ENCODE results near the gene BIRC2. TPM values are rescaled to one million over a fixed set of nuclear protein-coding genes. Genes with fewer than 3 reads are reported as not detected.

The BIRC2 gene
- total and polyA plus RNA-seq, 2 donors (not counting 1 experiment from before 2014, with no cell fraction given): 45.4 to 59.6 TPM

DNA sequence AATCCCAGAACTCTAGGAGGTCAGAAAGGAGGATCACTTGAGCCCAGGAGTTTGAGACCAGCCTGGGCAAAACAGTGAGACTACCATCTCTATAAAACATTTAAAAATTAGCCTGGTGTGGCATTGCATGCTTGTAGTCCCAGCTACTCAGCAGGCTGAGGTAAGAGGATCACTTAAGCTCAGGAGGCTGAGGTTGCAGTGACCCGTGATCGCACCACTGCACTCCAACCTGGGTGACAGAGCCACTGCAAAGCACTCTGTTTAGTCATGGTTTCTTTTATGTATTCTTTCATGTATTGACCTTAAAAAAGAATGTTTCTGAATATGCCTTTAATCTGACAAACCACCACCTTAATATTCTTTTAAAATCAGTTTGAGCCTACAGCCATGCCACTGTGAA, 52.2 kb downstream of the BIRC2 start:
- Histone ChIP-seq H3K4me2 (ENCODE audit: extremely low read depth, insufficient read depth, low read length) (no peak overlapping the region), H4K20me1 (ENCODE audit: control insufficient read depth, extremely low read depth, insufficient read depth, low read length) (no peaks in the 10 kb centered on the region), H3K27ac (ENCODE audit: insufficient read depth, low read length) (no peak overlapping the region), H3K4me3 (replicated peaks in 1 of 4; ENCODE audit: control extremely low read depth in 1 of 4, insufficient read depth in 1 of 4, low read depth in 3 of 4, low read length in 4 of 4) (no peak overlapping the region), H2AFZ (ENCODE audit: low read length) (no peak overlapping the region), H3K79me2 (ENCODE audit: control insufficient read depth, insufficient read depth, low read length) (peaks cover 3% of the 10 kb centered on the region), H3K36me3 (ENCODE audit: control insufficient read depth, insufficient read depth, low read length) (peaks cover 5% of the 10 kb centered on the region), H3K9me3 (ENCODE audit: control insufficient read depth, insufficient read depth, low read depth, low read length) (no peaks in the 10 kb centered on the region), H3K4me1 (ENCODE audit: control insufficient read depth, extremely low read depth, insufficient read depth, low read length) (no peaks in the 10 kb centered on the region), H3K27me3 (ENCODE audit: control insufficient read depth, insufficient read depth, low read length) (no peaks in the 10 kb centered on the region), H3K9ac (ENCODE audit: insufficient read depth, low read length) (no peak overlapping the region)
- no peak for DNase-seq (ENCODE audit: low read depth in 2 of 2)
- no peak for TF ChIP-seq EZH2 (IDR thresholded peaks at IDR 0.05; ENCODE audit: low read length, missing control alignments)
- TF ChIP-seq, protein P1, sequence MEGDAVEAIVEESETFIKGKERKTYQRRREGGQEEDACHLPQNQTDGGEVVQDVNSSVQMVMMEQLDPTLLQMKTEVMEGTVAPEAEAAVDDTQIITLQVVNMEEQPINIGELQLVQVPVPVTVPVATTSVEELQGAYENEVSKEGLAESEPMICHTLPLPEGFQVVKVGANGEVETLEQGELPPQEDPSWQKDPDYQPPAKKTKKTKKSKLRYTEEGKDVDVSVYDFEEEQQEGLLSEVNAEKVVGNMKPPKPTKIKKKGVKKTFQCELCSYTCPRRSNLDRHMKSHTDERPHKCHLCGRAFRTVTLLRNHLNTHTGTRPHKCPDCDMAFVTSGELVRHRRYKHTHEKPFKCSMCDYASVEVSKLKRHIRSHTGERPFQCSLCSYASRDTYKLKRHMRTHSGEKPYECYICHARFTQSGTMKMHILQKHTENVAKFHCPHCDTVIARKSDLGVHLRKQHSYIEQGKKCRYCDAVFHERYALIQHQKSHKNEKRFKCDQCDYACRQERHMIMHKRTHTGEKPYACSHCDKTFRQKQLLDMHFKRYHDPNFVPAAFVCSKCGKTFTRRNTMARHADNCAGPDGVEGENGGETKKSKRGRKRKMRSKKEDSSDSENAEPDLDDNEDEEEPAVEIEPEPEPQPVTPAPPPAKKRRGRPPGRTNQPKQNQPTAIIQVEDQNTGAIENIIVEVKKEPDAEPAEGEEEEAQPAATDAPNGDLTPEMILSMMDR (conservative IDR thresholded peaks at IDR 0.05 in 1 of 2, IDR thresholded peaks at IDR 0.05 in 1 of 2; ENCODE audit: low read depth in 1 of 2, low read length in 2 of 2): no peak

DNA sequence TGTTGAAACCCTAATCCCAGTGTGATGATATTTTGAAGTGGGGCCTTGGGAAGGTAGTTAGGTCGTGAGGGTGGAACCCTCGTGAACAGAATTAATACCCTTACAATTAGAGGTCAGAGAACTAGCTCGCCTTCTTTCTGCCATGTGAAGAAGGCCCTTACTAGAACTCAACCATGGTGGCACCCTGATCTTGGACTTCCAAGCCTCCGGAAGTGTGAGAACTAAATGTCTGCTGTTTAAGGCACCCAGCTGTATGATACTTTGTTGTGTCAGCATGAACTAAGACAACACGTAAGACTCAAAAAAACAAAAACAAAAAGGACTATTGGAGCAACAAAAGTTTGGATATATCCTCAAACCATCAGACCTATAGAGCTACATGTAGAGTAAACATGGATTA, 53.6 kb downstream of the BIRC2 start:
- TF ChIP-seq EZH2 (IDR thresholded peaks at IDR 0.05; ENCODE audit: low read length, missing control alignments): no peak
- TF ChIP-seq, protein P1 (conservative IDR thresholded peaks at IDR 0.05 in 1 of 2, IDR thresholded peaks at IDR 0.05 in 1 of 2; ENCODE audit: low read depth in 1 of 2, low read length in 2 of 2): no peak
- H3K4me2 ChIP-seq (ENCODE audit: extremely low read depth, insufficient read depth, low read length): no peak overlapping the region
- H4K20me1 ChIP-seq (ENCODE audit: control insufficient read depth, extremely low read depth, insufficient read depth, low read length): no peaks in the 10 kb centered on the region
- H3K9me3 ChIP-seq (ENCODE audit: control insufficient read depth, insufficient read depth, low read depth, low read length): no peaks in the 10 kb centered on the region
- no peak overlapping the region for H3K9ac ChIP-seq (ENCODE audit: insufficient read depth, low read length)
- H3K79me2 ChIP-seq (ENCODE audit: control insufficient read depth, insufficient read depth, low read length): peaks cover 3% of the 10 kb centered on the region
- H3K36me3 ChIP-seq (ENCODE audit: control insufficient read depth, insufficient read depth, low read length): peaks cover 5% of the 10 kb centered on the region
- no peak overlapping the region for H2AFZ ChIP-seq (ENCODE audit: low read length)
- no peak overlapping the region for H3K27ac ChIP-seq (ENCODE audit: insufficient read depth, low read length)
- no peak overlapping the region for H3K4me3 ChIP-seq (replicated peaks in 1 of 4; ENCODE audit: control extremely low read depth in 1 of 4, insufficient read depth in 1 of 4, low read depth in 3 of 4, low read length in 4 of 4)
- no peak for DNase-seq (ENCODE audit: low read depth in 2 of 2)
- no peaks in the 10 kb centered on the region for H3K4me1 ChIP-seq (ENCODE audit: control insufficient read depth, extremely low read depth, insufficient read depth, low read length)
- no peaks in the 10 kb centered on the region for H3K27me3 ChIP-seq (ENCODE audit: control insufficient read depth, insufficient read depth, low read length)

DNA sequence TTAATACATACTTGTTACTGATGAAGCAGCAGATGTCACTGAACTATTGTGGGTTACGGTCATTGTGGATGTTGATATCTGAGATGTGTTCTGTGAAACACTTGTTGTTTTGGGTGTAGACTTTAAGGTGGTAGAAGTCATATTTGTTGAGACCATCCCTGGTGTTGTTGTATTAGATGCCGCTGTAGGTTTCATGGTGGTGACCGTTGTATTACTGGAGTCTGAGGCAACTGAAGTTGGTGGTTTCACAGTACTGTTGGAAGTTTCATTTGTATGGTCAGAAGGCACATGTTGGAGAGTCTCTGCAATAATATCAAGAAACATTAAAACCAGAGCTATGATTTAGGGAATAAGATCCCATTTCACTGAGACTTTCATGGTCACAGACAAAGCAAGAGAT, 54.9 kb downstream of the BIRC2 start:
- no peaks in the 10 kb centered on the region for H3K9me3 ChIP-seq (ENCODE audit: control insufficient read depth, insufficient read depth, low read depth, low read length)
- no peaks in the 10 kb centered on the region for H3K27me3 ChIP-seq (ENCODE audit: control insufficient read depth, insufficient read depth, low read length)
- no peak overlapping the region for H3K9ac ChIP-seq (ENCODE audit: insufficient read depth, low read length)
- H3K27ac ChIP-seq (ENCODE audit: insufficient read depth, low read length): no peak overlapping the region
- no peak for DNase-seq (ENCODE audit: low read depth in 2 of 2)
- H2AFZ ChIP-seq (ENCODE audit: low read length): no peak overlapping the region
- TF ChIP-seq, protein P1 (conservative IDR thresholded peaks at IDR 0.05 in 1 of 2, IDR thresholded peaks at IDR 0.05 in 1 of 2; ENCODE audit: low read depth in 1 of 2, low read length in 2 of 2): no peak
- H3K4me3 ChIP-seq (replicated peaks in 1 of 4; ENCODE audit: control extremely low read depth in 1 of 4, insufficient read depth in 1 of 4, low read depth in 3 of 4, low read length in 4 of 4): no peak overlapping the region
- peaks cover 6% of the 10 kb centered on the region for H3K79me2 ChIP-seq (ENCODE audit: control insufficient read depth, insufficient read depth, low read length)
- H3K4me2 ChIP-seq (ENCODE audit: extremely low read depth, insufficient read depth, low read length): no peak overlapping the region
- H3K36me3 ChIP-seq (ENCODE audit: control insufficient read depth, insufficient read depth, low read length): peaks cover 5% of the 10 kb centered on the region
- H4K20me1 ChIP-seq (ENCODE audit: control insufficient read depth, extremely low read depth, insufficient read depth, low read length): no peaks in the 10 kb centered on the region
- H3K4me1 ChIP-seq (ENCODE audit: control insufficient read depth, extremely low read depth, insufficient read depth, low read length): no peaks in the 10 kb centered on the region
